Endothelial cell of umbilical vein (primary cell): ENCODE data around the gene KTN1.

Experiments
- CTCF ChIP-seq, 2 donors: IDR thresholded peaks; 1 replicate in 1 of 2; 2 replicates in 1 of 2; pipeline ENCODE4 v1.5.1; 2011; ENCODE audit warnings: low read length in 2 of 2, mild to moderate bottlenecking in 2 of 2, moderate library complexity in 2 of 2, control low read depth in 1 of 2, inconsistent platforms in 1 of 2, low read depth in 1 of 2; ENCODE audit not compliant: insufficient read depth in 1 of 2; ENCODE audit errors: extremely low read depth in 1 of 2
- EZH2 ChIP-seq: IDR thresholded peaks from 2 replicates; pipeline ENCODE4 v1.6.1; 2012; ENCODE audit warnings: borderline replicate concordance, low read depth, mild to moderate bottlenecking, moderate library complexity, low read length, inconsistent platforms; ENCODE audit not compliant: severe bottlenecking
- JUN ChIP-seq: IDR thresholded peaks from 2 replicates; pipeline ENCODE4 v1.6.1; 2011; ENCODE audit warnings: borderline replicate concordance, low read depth; ENCODE audit not compliant: insufficient read length, insufficient read depth
- MYC ChIP-seq: IDR thresholded peaks from one replicate; pipeline ENCODE4 v1.6.1; 2011; ENCODE audit warnings: mild to moderate bottlenecking, low read depth, low read length
- POLR2A ChIP-seq: IDR thresholded peaks from 2 replicates; pipeline ENCODE4 v1.6.1; 2012; ENCODE audit warnings: low read depth, mild to moderate bottlenecking, control low read depth, low read length
- POLR2AphosphoS5 ChIP-seq: IDR thresholded peaks from 2 replicates; pipeline ENCODE4 v1.6.1; 2012; ENCODE audit warnings: low read depth, mild to moderate bottlenecking, control low read depth, low read length, moderate library complexity; ENCODE audit not compliant: insufficient read depth
- TF ChIP-seq, protein P1 (sequence below): IDR thresholded peaks from 2 replicates; pipeline ENCODE4 v1.6.1; 2011; ENCODE audit not compliant: insufficient read depth, insufficient read length

- no peak for TF ChIP-seq CTCF (IDR thresholded peaks at IDR 0.05; ENCODE audit: extremely low read depth in 1 of 2, insufficient read depth in 1 of 2, low read depth in 1 of 2, low read length in 2 of 2)
- TF ChIP-seq EZH2, result no peak
- no peak for TF ChIP-seq POLR2AphosphoS5
- no peak for TF ChIP-seq JUN
- TF ChIP-seq, protein P1, sequence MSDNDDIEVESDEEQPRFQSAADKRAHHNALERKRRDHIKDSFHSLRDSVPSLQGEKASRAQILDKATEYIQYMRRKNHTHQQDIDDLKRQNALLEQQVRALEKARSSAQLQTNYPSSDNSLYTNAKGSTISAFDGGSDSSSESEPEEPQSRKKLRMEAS, result no peak
- no peak for TF ChIP-seq POLR2A
- TF ChIP-seq MYC, result no peak
Observed at GRCh38 chr14:55574988-55575387, 5.0 kb upstream of the KTN1 start.
